HG02623 (cell line): Measurements from ENCODE around the gene RNF224.

Experiments
- ATAC-seq: cut with Tn5 transposase; IDR thresholded peaks from one replicate; pipeline ENCODE4 v1.9.1; 2021; ENCODE audit warnings: moderate library complexity; ENCODE audit not compliant: unreplicated experiment

The RNF224 gene

GRCh38 chr9:137213160-137214060 is 13.9 kb upstream of the RNF224 start:
- ATAC-seq: no peak

DNA sequence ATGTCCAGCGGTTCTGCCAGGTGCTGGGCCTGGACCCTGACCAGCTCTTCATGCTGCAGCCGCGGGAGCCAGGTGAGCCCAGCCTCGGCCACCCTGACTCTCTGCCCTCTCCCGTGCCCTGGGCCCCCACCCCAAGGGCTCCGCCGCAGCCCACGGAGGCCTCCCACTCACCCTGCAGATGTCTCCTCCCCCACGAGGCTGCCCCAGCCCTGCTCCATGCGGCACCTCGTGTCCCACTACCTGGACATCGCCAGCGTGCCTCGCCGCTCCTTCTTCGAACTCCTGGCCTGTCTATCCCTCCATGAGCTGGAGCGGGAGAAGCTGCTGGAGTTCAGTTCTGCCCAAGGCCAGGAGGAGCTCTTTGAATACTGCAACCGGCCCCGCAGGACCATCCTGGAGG is 12.7 kb upstream of the RNF224 start:
- no peak for ATAC-seq

GRCh38 chr9:137215196-137215986 is 11.9 kb upstream of the RNF224 start:
- ATAC-seq: no peak

DNA sequence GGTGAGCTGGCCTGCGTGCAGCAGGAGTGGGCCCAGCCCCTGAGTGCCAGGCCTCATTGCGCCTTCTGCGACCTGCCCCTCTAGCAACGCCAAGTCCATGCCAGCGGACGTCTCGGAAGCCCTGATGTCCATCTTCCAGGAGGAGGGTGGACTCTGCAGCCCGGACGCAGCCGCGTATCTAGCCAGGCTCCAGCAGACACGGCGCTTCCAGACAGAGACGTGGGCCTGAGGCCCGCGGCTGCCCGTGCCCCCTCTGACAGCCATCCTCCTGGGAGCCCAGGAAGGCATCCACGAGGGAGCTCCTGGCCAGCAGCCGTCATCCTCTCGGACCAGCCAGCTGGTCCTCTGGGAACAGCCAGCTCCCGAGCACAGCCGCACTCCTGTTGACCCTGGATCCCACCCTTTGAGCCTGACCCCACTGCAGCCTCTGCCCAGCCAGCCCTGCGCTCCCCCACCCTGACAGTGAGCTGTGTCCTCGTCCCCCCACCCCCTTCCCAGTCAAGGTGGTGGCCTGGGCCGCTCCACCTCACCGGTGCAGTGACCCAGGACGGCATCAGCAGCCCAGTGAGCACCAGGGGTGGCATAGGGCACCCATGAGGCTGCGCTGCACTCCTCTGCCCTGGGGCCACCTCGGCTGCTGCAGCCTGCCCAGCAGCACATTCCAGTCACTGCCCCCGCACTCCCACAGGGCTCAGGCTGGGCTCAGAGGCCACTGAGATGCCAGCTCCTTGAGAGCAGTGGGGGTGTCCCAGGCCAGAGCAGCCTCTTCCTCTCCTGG is 10.9 kb upstream of the RNF224 start:
- no peak for ATAC-seq

GRCh38 chr9:137217276-137218211 is 9.8 kb upstream of the RNF224 start:
- no peak for ATAC-seq

DNA sequence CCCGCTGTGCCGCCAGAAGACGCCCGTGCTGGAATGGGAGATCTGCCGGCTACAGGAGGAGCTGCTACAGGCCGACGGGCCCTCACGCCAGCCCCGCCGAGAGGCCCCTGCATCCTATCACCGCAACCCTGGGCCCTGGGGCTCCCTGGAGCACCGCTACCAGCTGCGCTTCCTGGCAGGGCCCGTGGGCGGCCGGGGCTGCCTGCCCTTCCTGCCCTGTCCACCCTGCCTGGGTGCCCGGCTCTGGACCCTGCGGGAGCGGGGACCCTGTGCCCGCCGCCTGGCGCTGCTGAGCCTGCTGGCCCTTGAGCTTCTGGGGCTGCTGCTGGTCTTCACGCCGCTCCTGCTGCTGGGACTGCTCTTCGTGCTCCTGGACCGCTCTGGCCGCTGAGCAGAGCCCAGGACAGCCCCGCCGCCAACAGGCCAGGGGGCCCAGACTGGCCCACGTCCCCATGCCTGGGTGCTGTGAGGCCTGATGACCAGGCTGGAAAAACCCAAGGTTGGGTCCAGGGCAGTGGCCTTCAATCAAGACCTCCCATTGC is 9.0 kb upstream of the RNF224 start:
- ATAC-seq: no peak

GRCh38 chr9:137218754-137219271 is 8.5 kb upstream of the RNF224 start:
- ATAC-seq: no peak

GRCh38 chr9:137219757-137220316 is 7.5 kb upstream of the RNF224 start:
- no peak for ATAC-seq

DNA sequence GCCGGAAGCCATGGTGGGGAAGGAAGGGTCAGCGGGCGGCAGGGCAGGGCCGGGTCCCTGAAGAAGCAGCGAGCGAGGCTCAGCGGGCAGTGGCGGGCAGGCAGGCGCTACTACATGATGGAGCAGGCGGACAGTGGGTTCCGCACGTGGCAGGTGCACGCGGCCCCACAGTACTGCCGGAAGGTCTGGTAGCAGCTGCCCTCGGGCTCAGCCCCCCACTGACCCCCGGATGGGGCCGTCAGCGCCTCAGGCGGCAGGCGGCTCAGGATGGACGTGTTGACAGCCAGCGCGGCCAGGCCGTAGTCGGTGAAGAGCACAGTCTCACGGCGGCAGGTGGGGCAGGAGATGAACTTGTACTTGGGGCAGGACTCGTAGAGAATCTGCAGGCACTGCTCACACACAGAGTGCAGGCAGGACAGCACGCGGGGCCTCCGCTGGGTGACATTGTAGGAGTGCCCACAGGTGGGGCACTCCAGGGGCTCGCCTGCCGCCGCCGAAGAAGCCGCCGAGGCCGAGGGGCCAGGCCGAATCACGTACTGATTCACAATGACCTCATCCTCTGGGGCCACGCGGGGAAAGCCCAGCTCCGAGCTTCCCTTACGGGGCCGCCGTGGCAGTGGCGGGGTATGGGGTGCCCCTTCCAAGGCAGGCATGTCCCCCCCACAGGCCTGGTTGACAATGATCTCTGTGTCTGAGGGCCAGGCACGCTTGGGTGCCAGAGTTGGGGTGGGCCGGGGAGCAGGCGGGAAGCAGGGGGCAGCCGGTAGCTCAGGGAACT is 6.8 kb upstream of the RNF224 start:
- no peak for ATAC-seq

GRCh38 chr9:137221095-137221505 is 6.2 kb upstream of the RNF224 start:
- no peak for ATAC-seq

DNA sequence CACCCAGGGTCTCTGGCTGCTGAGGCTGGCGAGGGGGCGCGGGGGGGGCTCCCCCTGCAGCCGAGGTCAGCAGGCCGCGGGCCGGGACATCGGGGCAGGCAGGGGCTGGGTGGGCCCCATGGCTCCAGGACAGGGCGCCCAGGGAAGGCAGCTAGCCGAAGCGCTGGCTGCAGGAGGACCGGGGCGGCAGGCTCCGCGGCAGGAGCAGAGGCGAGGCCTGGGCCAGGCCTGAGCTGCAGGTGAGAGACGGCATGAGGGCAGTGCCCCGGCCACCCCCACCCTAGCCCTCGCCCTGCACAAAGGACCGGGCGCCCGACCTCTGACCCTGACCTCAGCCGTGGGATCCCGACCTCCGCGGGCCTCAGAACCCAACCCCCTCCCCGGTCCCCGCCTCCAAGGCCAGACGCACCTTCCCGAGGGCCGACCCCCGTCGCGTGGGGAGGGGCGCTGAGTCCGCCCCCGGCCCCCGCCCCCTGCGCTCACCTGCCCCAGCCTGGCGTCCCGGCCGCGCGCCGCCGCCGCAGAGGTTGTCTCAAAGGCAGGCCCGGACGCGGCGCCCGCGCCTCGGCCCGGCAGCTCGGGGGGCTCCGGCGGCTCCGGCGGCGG is 5.7 kb upstream of the RNF224 start:
- ATAC-seq: no peak

DNA sequence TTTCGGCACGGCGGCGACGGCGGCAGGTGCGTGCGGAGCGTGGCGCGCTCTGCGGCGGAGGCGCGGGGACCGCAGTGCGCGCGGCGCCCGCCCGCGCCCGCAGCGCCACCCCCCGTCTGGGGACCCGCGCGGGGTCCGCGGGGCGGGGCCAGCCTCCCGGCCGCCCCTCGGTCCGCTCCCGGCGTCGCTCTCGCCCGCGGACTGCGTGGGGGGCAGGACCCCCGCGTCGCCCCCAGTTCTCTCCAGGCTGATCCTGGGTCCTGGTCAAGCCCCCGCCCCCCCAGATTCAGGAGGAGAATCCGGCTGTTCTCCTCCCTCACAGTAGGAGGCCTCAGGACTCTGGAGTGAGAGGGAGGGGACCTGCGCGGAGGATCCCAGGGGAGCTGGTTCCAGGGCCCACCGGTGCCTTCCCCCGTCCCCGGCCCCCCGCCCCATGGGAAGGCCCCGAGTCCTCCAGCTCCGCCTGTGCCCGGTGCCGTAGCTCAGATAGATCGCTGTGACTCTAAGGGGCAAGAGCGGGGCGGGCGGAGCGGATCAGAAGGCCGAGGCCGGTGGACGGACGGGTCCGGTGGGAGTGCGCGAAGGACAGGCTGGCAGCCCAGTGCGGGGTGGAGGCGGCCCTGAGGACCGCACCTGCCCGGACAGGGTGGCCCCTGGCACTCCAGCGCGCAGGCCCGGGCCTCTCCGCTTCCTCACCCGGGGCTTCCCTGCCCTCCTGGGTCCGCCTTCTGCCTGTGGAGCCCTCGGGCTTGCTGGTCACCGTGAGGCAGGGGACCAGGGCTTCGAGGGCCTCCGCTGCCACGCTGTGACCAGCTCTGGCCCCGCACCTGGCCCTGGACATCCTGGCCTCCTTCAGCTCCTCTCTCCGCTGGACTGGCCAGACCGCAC is 4.9 kb upstream of the RNF224 start, which contains the start of gene RNF208:
Gene RNF208, minus strand, starts transcription at position 51 of the 888 bp plus-strand sequence. CDS start 1,028 bp downstream, outside the sequence.
- no peak for ATAC-seq

DNA sequence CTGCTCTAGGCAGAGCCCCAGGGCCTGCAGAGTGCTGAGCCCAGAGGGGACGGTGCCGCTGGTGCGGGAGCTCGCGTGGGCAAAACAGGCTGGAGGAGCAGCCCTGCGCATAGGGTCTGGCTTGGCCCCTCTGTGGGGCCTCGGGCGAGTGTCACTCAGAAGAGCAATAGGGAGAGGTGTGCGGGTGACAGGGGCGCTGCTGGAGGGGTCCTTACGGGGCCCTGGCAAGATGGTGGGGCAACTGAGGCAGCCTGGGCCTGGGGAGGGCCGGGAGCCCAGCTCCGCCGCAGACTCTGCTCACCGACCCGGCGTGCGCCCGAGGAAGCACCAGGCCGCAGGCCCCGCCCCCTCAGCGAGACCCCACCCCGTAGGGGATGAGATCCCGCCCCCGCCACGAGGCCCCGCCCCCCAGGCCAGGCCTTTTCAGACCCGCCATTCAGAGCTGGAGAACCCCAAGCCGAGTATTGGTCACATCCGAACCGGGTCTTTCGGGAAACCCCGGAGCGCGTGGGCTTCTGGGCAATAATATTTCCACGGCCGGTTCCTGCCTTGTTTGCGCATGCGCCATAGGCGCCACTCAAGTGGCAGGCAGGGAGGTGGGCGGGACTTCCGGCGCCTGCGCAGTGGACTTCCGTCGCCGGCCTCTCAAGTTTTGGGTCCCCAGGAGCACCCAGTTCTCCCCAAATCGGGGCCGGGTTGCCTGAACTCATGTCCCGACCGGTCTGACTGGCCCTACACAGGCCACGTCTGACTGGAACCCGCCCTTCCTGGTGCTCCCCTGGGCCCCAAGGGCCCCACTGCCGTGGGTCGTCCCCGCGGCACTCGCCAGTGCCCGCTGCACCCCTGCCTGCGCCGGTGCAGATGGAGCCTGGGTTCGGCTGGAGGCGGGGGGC is 4.0 kb upstream of the RNF224 start:
- ATAC-seq: peak; percentile 62

- ATAC-seq: no peak
Measured at GRCh38 chr9:137224830-137225694, 2.2 kb upstream of the RNF224 start, which contains the start of gene CYSRT1. TSS of gene CYSRT1 (plus strand) at chr9:137225174. CDS start at chr9:137225622, 448 bp downstream.
